ENCODE measurements around the gene AFF2.

Gene AFF2

DNA sequence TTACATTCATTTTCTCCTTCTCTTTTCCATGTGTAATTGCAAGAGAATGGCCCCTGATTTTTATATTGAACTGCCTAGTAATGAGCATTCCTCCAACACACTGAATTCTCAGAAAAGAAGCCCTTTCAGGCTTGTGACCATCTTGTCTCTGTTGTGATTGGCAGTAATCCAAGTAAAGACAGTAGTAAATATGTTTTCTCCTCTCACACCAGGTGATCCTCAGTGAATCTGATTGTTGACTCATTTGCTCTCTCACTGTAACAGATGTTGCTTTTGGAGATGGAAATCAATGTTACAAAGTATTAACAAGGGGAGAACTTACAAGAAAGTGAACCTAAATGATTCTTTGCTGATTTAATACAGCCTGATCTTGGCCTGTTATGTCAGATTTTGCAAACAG, 271.0 kb downstream of the AFF2 start:
- DNase-seq: no peak

DNA sequence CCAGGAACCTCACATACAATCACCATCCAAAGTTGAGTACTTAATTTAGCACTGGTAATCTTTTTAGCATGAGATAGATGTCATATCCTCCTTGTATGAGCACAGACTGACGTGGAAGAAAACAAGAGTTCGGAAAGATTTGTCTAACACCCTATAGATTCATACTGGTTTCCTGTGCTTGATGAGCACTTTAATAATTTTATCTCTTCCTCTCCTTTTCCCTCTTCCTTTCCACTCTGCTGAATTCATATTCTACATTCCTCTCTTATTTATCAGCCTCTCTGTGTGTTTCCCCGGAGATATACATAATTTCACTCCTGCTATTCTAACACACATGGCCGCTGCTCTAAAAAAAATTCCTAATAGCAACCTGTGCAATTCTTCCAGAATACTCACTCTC, 273.9 kb downstream of the AFF2 start:
- DNase-seq: no peak

DNA sequence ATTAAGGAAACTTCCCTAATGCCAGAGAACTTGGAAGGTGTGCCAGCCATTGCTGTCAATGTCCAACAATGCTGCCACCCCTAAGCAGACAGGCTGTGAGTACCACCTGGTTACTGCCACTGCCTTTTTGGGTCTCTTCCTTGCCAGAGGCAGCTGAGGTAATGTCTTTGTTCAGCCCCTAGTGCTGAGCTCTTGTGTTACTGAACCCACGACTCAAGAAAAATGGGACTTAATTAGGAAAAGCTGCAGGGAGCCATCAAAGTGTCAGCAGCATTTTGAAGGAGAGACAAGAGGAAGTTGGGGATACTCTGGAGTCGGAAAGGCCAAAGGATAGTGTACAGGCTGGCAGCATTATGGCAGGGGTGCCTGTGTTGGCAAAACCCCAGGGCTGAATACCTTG, 283.7 kb downstream of the AFF2 start:
- DNase-seq: no peak

DNA sequence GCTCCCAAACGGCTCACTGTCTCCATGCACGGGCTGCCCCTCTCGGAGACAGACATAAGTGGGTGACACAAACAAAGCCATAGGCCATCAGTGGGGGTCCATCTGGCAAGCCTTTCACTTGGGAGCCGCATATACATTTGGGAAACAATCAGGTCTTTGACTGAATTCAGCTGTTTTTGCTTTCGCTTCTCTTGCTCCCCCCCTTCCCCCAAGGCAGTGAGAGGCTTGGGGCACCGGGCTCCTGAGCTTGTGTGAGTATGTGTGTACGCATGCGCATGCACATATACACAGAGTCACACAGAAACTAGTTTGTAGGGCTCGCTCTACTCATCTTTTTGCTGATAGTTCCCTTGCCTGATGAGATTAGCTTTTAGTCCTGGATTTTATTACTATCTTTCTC, 284.4 kb downstream of the AFF2 start:
- peak; percentile 7 for DNase-seq

DNA sequence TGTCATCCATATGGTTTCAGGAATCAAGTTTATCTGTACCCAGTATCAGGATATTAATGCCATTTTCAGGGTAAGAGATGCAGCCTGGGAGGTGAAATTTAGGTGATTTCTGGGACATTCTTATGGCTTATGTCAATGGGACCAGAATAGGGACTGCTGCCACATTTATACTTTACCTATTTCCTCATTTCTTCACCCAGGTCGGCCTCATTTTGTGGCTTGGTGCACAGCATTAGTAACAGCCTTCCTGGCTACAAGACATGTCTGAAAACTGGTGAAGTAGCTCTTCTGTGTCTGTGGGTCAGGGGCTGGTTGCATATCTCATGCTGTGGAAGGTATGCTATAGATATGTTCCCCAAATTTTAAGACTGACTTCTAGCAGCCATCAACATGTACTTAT, 284.8 kb downstream of the AFF2 start:
- no peak for DNase-seq

DNA sequence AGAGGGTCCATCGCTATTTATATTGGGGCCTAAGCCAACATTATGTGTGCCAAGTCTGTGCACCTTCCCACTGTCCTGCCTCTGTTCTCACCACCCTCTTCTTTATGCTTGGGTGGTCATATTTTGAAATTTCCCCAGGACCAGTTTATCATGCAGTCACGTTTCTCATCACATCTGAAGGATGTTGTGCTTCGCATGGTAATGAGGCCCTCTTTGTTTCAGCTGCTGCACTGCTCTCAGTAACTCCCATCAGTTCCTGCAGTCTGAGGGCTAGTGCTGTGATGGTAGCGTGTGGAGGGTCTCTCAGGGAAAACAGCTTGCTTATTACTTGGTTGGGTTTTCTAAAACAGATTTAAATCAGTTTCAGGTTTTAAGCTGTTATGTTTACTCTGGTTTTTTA, 288.0 kb downstream of the AFF2 start:
- DNase-seq: no peak

DNA sequence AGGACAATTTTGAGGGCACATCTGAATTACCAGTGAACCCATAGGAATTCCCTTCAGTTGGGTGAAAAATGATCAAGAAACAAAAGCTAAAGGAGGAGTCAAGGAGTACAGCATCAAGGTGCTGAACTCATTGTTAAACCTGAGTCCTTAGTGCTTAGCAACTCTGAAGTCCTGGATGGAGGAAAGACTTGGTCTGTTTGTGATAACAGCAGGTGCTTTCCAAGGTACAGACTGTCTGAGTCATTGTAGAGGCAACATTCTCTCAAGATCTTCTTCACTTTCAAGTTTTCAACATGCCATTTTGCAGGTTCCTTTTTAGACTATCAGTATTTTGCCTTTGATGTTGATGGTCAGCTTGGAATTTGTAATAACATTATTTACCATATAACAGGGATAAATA, 293.9 kb downstream of the AFF2 start:
- no peak for DNase-seq

DNA sequence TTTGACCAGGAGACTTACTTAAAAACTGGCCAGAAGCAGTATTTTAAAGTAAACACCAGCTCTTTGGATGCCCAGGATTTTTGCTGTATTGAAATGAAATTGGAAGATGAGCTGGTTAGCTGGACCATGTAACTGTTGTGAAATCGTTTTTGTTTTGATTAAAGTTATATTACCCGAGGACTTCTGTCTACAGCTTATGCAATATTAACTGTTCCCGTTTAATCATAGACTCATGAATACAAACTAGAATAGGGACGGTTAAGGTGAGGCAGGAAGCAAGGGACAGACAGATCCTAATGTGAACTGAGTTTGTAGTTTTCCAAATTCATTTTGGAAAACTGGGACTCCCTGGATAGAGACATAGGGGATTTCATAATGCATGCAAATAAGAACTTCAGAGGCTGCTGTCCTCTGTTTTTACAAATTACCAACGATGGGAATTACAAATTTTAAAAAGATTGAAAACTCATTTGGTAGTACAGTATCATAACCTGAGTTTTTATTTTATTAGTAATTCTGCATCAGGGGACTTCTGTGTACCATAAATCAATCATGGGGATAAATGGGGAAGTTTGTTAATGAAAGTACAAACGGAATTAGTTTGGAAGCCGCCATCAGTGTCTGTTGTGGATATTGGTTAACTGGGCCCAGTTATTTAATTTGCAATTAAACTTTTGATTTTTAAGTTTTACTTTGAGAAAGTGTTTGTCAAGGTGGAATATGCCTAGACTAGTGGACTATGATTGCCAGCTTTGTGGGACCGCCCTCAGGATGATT, 304.4 kb downstream of the AFF2 start:
- no peak for DNase-seq

DNA sequence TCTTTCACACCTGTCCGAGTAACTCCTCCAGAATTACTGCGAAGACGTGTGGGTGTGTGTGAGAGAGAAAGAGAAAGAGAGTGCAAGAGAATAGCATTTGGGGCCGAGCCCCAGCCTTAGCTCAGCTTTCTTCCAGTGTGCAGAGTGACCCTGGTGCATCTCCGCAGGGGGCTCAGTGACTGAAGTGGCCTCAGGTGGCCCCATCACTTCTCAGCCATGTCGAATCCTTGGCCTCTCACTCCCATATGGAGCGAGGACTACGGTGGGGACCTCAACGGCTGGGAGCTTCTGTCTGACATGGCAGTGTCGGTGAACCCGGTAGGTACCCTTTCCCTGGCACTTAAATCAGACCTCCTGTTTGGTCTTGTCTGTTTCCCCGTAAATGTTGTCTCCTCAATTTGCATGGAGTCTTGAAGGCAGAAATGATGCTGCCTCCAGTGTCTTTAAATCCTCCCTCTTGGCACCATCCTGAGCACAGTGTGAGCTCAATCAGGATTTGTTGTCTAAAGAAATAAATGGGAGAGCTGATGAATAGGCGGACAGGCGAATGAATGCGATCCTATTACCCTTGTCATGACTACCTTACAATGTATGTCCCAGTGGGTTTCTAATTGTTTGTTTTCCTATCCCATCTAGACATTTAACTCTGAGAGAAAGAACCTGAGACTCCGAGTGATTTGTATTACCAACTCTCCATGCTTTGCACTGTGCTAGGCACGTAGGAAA, 305.9 kb downstream of the AFF2 start:
- no peak for DNase-seq

DNA sequence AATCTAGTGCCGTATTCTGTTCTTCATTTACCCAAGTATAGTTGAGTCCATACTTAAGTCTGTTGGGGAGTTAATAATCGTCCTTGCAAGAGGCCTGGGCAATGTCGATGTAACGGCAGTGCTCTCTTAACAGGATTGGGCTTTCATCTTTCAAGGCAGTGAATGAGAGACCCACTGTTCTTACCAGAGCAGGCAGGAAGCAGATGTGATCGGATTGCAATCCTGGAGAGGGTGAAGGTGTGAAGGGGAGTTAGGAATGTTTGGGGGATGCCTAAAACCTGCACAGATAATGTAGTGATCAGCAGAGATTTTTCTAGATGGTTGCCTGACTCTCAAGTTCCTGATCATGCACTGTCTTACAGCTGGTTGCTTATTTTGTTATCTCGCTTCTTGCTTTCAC, 308.4 kb downstream of the AFF2 start:
- DNase-seq: no peak

DNA sequence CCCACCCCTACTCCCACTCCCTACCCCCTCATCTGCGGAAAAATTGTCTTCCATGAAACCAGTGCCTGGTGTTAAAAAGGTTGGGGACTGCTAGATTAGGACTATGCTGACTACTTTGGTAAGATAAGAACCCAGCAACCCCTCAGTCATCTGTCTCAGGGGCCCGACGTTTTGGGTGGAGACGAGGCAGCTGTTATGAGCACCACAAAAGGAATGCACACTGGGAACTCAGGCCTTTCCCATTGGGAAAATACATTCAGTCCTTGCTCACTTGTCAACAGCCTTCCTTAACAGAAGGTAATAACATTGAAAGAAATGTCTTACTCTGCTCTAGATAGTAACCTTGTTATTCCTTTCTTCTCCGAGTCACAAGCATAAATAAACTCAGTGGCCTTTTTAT, 310.8 kb downstream of the AFF2 start:
- no peak for DNase-seq

DNA sequence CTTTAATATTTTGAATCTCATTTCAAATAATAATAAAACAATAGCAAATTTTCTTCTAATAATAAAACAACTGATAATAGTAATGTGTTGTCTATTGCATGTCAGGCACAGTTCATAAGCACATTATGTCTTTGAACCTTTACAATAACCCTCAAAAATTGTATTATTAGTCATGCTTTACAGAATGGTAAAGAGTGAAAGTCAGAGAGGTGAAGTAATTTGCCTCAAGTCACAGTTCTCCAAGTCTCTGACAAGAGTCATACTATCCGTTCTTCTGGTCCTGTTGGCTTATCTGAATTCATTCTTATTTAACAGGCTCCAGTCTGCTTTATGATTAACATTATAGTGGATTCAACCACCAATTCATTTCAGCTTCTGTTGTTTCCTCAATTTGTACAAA, 313.0 kb downstream of the AFF2 start:
- DNase-seq: no peak

DNA sequence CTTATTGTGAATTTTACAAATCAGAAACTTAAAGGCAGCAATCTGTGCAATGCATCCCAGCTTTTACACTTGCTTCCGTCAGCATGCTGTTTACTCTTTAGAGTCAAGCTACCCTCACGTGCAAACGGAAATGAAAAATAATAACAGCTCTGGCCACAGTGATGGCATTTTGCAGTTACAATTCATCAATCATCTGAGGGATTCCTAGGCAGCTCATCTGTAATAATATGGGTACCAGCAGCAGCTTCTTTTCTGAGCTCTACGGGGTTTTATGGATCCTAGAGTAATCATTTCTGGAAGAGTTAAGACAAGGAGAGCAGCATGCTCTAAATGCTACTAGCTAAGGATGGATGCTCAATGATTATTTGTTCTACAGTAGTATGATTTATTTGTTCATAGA, 313.6 kb downstream of the AFF2 start:
- no peak for DNase-seq

DNA sequence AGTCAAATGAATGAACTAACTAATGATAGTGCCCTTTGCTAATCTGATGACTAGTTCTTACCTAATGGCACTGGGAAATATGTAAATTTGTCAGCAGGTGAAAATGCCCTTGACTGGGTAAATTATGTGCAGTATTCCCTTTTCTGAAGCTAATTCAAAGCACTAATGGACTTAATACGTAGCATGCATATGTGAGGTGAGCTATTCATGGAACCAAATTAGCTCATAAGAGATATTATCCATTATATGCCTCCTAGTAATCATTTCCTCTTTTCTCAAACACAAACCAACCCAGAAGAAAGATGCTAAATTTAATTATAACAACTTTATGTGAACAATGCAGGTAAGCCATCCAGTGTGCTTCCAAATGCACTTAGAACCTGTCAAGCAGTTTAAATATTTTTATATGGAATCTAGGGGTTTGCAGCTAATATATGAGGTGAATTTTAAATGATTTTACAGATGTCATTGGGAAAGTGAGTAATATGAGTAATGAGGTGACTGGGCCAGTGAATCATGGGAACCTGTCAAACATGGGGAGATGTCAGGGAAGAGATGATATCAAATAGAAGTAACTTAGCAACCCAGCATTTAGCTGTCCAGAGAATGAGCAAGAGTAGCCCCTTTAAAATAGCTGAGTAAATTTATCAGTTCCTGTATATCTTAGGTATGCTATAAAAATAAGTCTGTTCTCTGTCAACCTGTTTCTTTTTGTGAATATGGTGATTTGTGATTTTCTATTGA, 315.0 kb downstream of the AFF2 start:
- DNase-seq: no peak

DNA sequence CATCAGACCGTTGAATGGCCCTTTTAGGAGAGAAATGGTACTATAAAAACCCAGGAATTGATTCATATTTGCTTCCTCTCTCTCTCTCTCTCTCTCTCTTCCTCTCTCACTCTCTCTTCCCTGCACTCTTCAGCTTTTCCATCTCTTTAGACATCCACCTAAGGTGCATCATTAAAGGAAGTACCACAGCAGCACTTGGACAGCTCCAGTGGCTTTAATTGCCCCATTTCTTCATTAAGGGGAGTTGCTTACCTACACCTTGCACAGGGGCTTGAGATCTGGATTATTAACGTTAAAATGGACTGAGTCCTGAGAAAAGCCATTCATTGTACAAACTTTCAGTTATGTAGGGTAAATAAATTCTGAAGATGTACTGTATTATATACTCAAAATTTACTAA, 323.6 kb downstream of the AFF2 start:
- DNase-seq: no peak

DNA sequence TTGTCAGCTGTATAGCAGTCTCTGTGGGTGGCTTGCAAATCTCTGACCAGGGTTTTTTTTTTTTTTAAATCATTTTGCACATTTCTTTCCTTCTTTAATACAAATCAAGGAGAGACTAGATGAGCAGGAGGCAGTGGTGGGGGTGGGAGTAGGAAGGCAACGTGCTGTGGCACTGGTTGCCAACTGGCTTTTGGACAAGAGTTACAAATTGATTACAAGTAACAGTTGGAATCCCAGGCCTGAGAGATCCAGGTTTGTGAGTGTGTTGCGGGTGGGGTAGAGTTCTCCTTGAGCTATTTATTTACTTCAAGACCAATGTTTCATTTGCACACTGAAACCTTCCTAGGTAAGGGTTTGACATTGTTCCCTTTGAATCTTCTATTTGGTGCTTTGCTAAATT, 325.3 kb downstream of the AFF2 start:
- no peak for DNase-seq

DNA sequence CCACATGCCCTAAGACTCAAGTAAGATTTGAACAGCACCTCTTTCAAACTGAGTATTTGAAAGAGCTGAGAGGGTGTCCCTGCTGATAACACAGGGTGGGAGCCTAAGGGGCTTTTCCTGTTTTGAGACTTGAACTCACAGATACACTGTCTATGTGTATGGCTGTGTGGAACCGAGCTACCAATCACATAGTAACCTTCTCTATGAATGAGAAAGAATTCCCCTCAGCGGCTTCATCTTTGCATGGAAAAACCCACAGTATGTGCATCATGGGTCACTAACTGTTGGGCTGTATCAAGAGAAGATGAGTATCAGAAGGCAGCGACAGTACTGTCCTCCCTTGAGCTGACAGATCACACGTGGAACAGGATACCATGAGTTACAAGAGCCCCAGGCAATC, 336.3 kb downstream of the AFF2 start:
- no peak for DNase-seq

DNA sequence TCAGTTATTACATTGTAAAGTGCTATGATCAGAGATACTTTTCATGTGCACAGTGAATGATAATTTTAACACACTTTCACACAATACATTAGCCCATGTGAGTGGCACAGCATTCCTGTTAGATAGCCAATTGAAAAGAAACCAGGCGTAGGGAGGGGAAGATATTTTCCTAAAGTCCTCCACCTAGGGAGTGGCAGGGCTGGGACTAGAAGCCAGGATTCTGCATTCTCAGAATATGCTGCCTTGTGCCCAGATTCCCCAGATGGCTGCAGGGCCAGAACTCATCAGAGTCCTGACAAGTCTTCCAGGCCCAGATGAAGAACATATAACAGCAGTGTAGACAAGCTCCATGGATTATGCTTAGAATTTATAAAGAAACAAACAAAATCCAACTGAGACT, 350.2 kb downstream of the AFF2 start:
- DNase-seq: no peak

DNA sequence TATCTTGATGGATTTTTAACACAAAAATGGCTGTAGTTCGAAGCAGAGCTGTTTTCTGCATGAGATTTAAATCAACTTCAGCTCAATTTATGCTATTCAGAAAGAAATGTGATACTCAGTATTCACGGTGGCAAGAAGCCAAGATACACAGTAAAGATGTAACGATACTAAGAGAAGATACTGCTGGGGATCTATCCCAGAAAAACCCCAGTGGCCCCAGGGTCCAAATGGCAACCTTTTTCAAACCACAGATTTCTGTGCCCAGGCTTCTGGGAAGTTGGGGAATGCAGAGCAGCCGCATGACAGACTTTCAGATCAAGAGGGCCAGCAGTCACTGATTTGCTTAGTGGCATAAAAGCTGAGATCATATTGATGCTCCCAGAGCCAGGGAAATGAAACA, 353.9 kb downstream of the AFF2 start:
- no peak for DNase-seq

DNA sequence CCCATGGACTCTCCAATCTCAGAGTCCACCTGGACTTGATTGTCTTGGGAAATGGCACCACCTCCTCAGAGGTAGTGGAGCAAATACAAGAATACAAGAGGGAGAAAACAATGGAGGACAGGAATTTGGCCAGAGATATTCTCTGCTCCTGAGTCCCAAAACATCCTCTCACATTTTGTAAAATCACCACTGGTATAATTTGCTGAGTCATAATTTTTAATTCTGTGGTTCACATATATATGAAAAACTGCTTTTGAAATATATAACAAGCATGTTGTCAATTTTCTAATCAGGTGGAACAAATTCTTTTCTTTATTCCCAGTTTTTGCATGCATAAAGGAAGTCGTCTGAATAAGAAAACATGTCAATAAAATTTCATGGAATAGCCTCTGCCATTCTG, 356.1 kb downstream of the AFF2 start:
- DNase-seq: no peak

DNA sequence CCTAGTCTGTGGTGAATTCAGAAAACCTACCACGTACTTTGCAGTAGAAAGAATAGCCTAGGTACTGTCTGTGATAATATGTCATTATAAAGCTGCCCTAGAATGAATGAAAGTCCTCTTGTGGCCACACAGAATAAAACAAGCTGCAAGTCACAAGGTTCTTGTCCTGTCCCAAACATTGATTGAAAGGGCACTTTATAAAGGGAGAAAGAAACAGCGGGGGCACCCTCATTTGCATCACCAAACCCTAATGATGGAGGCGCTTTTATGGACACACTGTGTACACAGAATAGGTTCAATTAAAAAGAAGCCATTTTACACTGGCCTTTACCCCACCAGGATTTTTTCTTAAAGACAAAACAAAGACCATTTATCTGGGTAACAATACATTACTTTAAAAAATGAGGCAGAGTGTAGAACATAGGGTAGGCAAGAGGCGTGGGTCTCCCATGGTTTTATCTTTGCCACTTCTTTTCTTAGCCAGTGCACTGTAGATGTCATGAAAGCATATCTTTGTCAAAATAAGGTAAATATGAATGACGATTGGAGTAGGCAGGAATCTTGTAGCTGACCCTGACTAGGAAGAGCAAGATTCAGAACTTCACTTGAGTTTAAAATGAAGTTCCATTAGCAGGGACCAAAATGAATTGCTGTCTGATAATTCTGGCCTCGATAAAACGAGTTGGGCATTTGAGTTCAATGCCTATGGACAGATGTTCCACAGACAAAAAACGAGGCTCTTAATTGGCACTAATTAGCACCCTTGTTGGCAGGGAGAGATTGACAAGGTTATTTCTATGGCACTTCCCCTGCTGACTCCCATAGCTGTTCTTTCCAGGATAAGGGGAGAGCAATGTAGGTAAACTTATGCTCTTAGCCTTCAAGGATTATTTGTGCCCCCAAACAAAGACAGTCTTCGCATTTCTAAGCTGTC, 365.1 kb downstream of the AFF2 start:
- no peak for DNase-seq

DNA sequence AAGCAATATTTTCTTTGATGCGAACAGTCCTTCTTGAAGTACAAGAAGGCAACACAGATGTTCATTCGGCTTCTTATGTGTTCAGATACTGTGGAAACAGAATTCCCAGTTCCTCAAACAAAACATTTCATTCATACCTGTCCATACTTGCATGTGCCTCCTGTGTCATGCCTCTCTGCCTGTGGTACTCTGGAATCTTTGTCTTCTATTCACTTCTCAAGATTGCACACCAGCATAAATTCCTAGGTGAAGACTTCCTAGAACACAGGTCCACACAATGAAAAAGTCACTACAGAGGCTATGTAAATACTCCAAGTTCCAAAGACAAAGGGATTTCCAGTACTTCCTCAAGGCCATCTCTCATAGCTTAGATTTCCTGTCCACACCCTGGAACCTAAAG, 367.2 kb downstream of the AFF2 start:
- DNase-seq: no peak
